G401 (cell line): ENCODE data around the gene CMTM6. TPM values are rescaled to one million over a fixed set of nuclear protein-coding genes. Genes with fewer than 3 reads are reported as not detected.
"Not testable (repeated sequence)": the region's sequence is repeated elsewhere in the genome, so short reads cannot be mapped to it uniquely, and the experiment has no call there.

ENCODE experiments used
- DNase-seq: peaks from one replicate; pipeline ENCODE4 v3.0.0-alpha.2; 2015; ENCODE audit warnings: low spot score
- in situ Hi-C: cut with HindIII; loops from 2 replicates; pipeline ENCODE4 v1.10.0; 2016; ENCODE audit warnings: low sequenced_read_pairs, mixed read lengths
- total RNA-seq: library from RNA; depleted of rRNA; stranded (reverse); fragments of >200 nt; shearing (Covaris generic); gene quantifications from 2 replicates; pipeline ENCODE4 v1.2.3, GENCODE V29; 2014; rRNA removed

CMTM6 gene
- 78.1 and 89.6 TPM in 2 replicates for total RNA-seq

- in situ Hi-C loops, result no loop called here
- DNase-seq, result peak; percentile 87
Observed at GRCh38 chr3:32502118-32502945, at the start of gene CMTM6. TSS of gene CMTM6 (minus strand) at chr3:32502852. CDS start at chr3:32502745, 107 bp downstream.

- DNase-seq, result no peak
- in situ Hi-C loops, result no loop called here
Observed at GRCh38 chr3:32552013-32552412, 49.4 kb upstream of the CMTM6 start.

- in situ Hi-C loops, result no loop called here
- DNase-seq, result no peak
Observed at GRCh38 chr3:32551496-32551895, 48.8 kb upstream of the CMTM6 start.

GRCh38 chr3:32551087-32551486, 48.4 kb upstream of the CMTM6 start:
- no peak for DNase-seq
- in situ Hi-C loops, result no loop called here

GRCh38 chr3:32545305-32545704, 42.7 kb upstream of the CMTM6 start:
- in situ Hi-C loops, result no loop called here
- DNase-seq, result no peak

- DNase-seq, result no peak
- in situ Hi-C loops, result no loop called here
Observed at GRCh38 chr3:32544894-32545293, 42.2 kb upstream of the CMTM6 start.

- no peak for DNase-seq
- in situ Hi-C loops, result no loop called here
Observed at GRCh38 chr3:32542807-32543206, 40.2 kb upstream of the CMTM6 start.

GRCh38 chr3:32540899-32541298, 38.2 kb upstream of the CMTM6 start:
- DNase-seq, result no peak
- in situ Hi-C loops, result no loop called here

GRCh38 chr3:32532434-32532833, 29.8 kb upstream of the CMTM6 start:
- in situ Hi-C loops, result no loop called here

GRCh38 chr3:32531010-32531647, 28.5 kb upstream of the CMTM6 start:
- in situ Hi-C loops, result no loop called here
- no peak for DNase-seq

More at GRCh38 chr3:32532434-32532833, 29.8 kb upstream of the CMTM6 start:
- no peak for DNase-seq

GRCh38 chr3:32525720-32526119, 23.1 kb upstream of the CMTM6 start:
- in situ Hi-C loops, result no loop called here

GRCh38 chr3:32522682-32523081, 20.0 kb upstream of the CMTM6 start:
- in situ Hi-C loops, result no loop called here
- DNase-seq, result no peak

More at GRCh38 chr3:32525720-32526119, 23.1 kb upstream of the CMTM6 start:
- DNase-seq, result no peak

GRCh38 chr3:32518921-32519320, 16.3 kb upstream of the CMTM6 start:
- DNase-seq, result not testable (repeated sequence)

GRCh38 chr3:32516751-32517150, 14.1 kb upstream of the CMTM6 start:
- DNase-seq, in situ Hi-C loops: not testable (repeated sequence)

More at GRCh38 chr3:32518921-32519320, 16.3 kb upstream of the CMTM6 start:
- in situ Hi-C loops, result not testable (repeated sequence)

GRCh38 chr3:32511005-32511404, 8.4 kb upstream of the CMTM6 start:
- no peak for DNase-seq
- in situ Hi-C loops, result no loop called here

GRCh38 chr3:32510075-32510724, 7.5 kb upstream of the CMTM6 start:
- peak; percentile 73 for DNase-seq
- in situ Hi-C loops, result no loop called here

- in situ Hi-C loops, result no loop called here
- no peak for DNase-seq
Observed at GRCh38 chr3:32508711-32509110, 6.1 kb upstream of the CMTM6 start.

- DNase-seq, result no peak
- in situ Hi-C loops, result no loop called here
Observed at GRCh38 chr3:32506466-32506865, 3.8 kb upstream of the CMTM6 start.

GRCh38 chr3:32502946-32503286, 264 bp upstream of the CMTM6 start:
- DNase-seq, result no peak
- in situ Hi-C loops, result no loop called here

- peak; percentile 14 for DNase-seq
- in situ Hi-C loops, result no loop called here
Observed at GRCh38 chr3:32501783-32502117, 902 bp downstream of the CMTM6 start.
